GM23338 (cell line): ENCODE results near the gene AMDHD1. TPM values are rescaled to one million over a fixed set of nuclear protein-coding genes. Genes with fewer than 3 reads are reported as not detected.

ENCODE experiments used
- ATAC-seq: fragments of 200-7000 bp; cut with Tn5 transposase; 3 replicates; pipeline ENCODE4 v1.9.1; 2020
- DNase-seq: peaks from one replicate; pipeline ENCODE4 v3.0.0-alpha.2; 2015; ENCODE audit warnings: low spot score
- H2AFZ ChIP-seq: fragments of 200-600 bp; sonication (generic); 2 replicates; pipeline ENCODE4 v1.8.0; 2016; ENCODE audit warnings: antibody characterized with exemption, mild to moderate bottlenecking, moderate library complexity
- H3F3A ChIP-seq: fragments of 200-600 bp; sonication (generic); replicated peaks from 2 replicates; pipeline ENCODE4 v1.8.0; 2017; ENCODE audit warnings: antibody characterized with exemption, mixed run types, low read depth
- H3K27ac ChIP-seq: fragments of 200-600 bp; sonication (generic); 2 replicates; pipeline ENCODE4 v1.6.1; 2016; ENCODE audit warnings: low read depth
- H3K27me3 ChIP-seq: fragments of 200-600 bp; sonication (generic); 2 replicates; pipeline ENCODE4 v1.8.0; 2016; ENCODE audit warnings: mild to moderate bottlenecking, mixed run types, moderate library complexity; ENCODE audit not compliant: insufficient read depth
- H3K36me3 ChIP-seq: fragments of 200-600 bp; sonication (generic); 2 replicates; pipeline ENCODE4 v1.8.0; 2016; ENCODE audit warnings: mild to moderate bottlenecking; ENCODE audit not compliant: insufficient read depth
- H3K4me1 ChIP-seq: fragments of 200-600 bp; sonication (generic); 2 replicates; pipeline ENCODE4 v1.8.0; 2016; ENCODE audit warnings: mild to moderate bottlenecking, moderate library complexity; ENCODE audit not compliant: insufficient read depth
- H3K4me2 ChIP-seq: fragments of 200-600 bp; sonication (generic); 2 replicates; pipeline ENCODE4 v1.7.1; 2017; ENCODE audit warnings: mixed run types
- H3K4me3 ChIP-seq: fragments of 200-600 bp; sonication (generic); 2 replicates; pipeline ENCODE4 v1.6.1; 2016; ENCODE audit warnings: mixed run types
- H3K79me2 ChIP-seq: fragments of 200-600 bp; sonication (generic); replicated peaks from 2 replicates; pipeline ENCODE4 v1.8.0; 2017; ENCODE audit warnings: mild to moderate bottlenecking; ENCODE audit not compliant: insufficient read depth
- H3K9me2 ChIP-seq: fragments of 200-600 bp; sonication (generic); 2 replicates; pipeline ENCODE4 v1.8.0; 2017; ENCODE audit not compliant: insufficient read depth
- H4K20me1 ChIP-seq: fragments of 200-600 bp; sonication (generic); replicated peaks from 2 replicates; pipeline ENCODE4 v1.8.0; 2017; ENCODE audit warnings: mild to moderate bottlenecking; ENCODE audit not compliant: insufficient read depth
- H3K27ac Mint-ChIP-seq: 2 replicates; pipeline ENCODE4 v1.8.0; 2020; ENCODE audit warnings: inconsistent platforms, mild to moderate bottlenecking, moderate library complexity, mixed read lengths
- H3K27me3 Mint-ChIP-seq: 3 replicates; pipeline ENCODE4 v1.8.0; 2022; ENCODE audit warnings: low read depth, mild to moderate bottlenecking, moderate library complexity, mixed read lengths, inconsistent platforms; ENCODE audit not compliant: insufficient read depth, poor library complexity
- H3K36me3 Mint-ChIP-seq: 3 replicates; pipeline ENCODE4 v1.8.0; 2021; ENCODE audit warnings: low read depth, mild to moderate bottlenecking, inconsistent platforms, moderate library complexity, mixed read lengths
- H3K4me1 Mint-ChIP-seq: 3 replicates; pipeline ENCODE4 v1.8.0; 2020; ENCODE audit warnings: mild to moderate bottlenecking, inconsistent platforms, mixed read lengths
- H3K4me3 Mint-ChIP-seq: 3 replicates; pipeline ENCODE4 v1.8.0; 2021; ENCODE audit warnings: moderate library complexity, mild to moderate bottlenecking, inconsistent platforms, mixed read lengths
- H3K9me3 Mint-ChIP-seq: 3 replicates; pipeline ENCODE4 v1.8.0; 2020; ENCODE audit warnings: moderate library complexity, mild to moderate bottlenecking, inconsistent platforms, mixed read lengths
- EZH2phosphoT487 ChIP-seq: fragments of 200-600 bp; sonication (generic); IDR thresholded peaks from one replicate; pipeline ENCODE4 v1.8.1; 2018; ENCODE audit warnings: antibody characterized with exemption; ENCODE audit not compliant: unreplicated experiment
- JUNB ChIP-seq: IDR thresholded peaks from one replicate; pipeline ENCODE4 v1.6.1; 2016; ENCODE audit warnings: antibody characterized with exemption; ENCODE audit not compliant: unreplicated experiment
- NANOG ChIP-seq: IDR thresholded peaks from 2 replicates; pipeline ENCODE4 v1.6.1; 2016; ENCODE audit warnings: antibody characterized with exemption, borderline replicate concordance
- POLR2AphosphoS5 ChIP-seq: IDR thresholded peaks from 2 replicates; pipeline ENCODE4 v1.6.1; 2016; ENCODE audit warnings: antibody characterized with exemption, low read depth
- STAT1 ChIP-seq: IDR thresholded peaks from one replicate; pipeline ENCODE4 v1.6.1; 2016; ENCODE audit warnings: antibody characterized with exemption; ENCODE audit not compliant: unreplicated experiment
- ZNF114 ChIP-seq: fragments of 250-450 bp; sonication (Bioruptor Pico); IDR thresholded peaks from 2 replicates; pipeline ENCODE4 v1.5.0; 2020; ENCODE audit warnings: mild to moderate bottlenecking, moderate library complexity
- ZNF331 ChIP-seq: fragments of 250-450 bp; sonication (Bioruptor Pico); IDR thresholded peaks from 2 replicates; pipeline ENCODE4 v1.5.0; 2020; ENCODE audit warnings: low read depth, mild to moderate bottlenecking, moderate library complexity
- polyA plus RNA-seq: library from polyadenylated mRNA; unstranded; fragments of >200 nt; fragmentation: Nextera tagmentation; extraction: Ambion mirVana; gene quantifications from 2 replicates; pipeline ENCODE4 v1.2.1, GENCODE V29; 2016
- total RNA-seq: library from RNA; depleted of rRNA; stranded (reverse); fragments of >200 nt; shearing (Covaris generic); gene quantifications from 2 replicates; pipeline ENCODE4 v1.2.3, GENCODE V29; 2014
- TF ChIP-seq, protein P1 (sequence below), 2 experiments: fragments of 200-600 bp in 1 of 2; sonication (generic) in 1 of 2; conservative IDR thresholded peaks; 2 replicates each; pipeline versions ENCODE4 v1.5.1 to v1.6.1; 2016 to 2017; ENCODE audit warnings: antibody characterized with exemption in 2 of 2, low read depth in 2 of 2, mild to moderate bottlenecking in 2 of 2, moderate library complexity in 1 of 2
- TF ChIP-seq, protein P2 (sequence below): fragments of 250-450 bp; sonication (Bioruptor Pico); IDR thresholded peaks from 2 replicates; pipeline ENCODE4 v1.5.0; 2020; ENCODE audit warnings: mild to moderate bottlenecking, moderate library complexity
- TF ChIP-seq, protein P3 (sequence below): IDR thresholded peaks from 2 replicates; pipeline ENCODE4 v1.6.1; 2016; ENCODE audit warnings: antibody characterized with exemption

AMDHD1 gene
- total and polyA plus RNA-seq, 2 experiments from 2014 or later, result 0.21 to 0.24 TPM

DNA sequence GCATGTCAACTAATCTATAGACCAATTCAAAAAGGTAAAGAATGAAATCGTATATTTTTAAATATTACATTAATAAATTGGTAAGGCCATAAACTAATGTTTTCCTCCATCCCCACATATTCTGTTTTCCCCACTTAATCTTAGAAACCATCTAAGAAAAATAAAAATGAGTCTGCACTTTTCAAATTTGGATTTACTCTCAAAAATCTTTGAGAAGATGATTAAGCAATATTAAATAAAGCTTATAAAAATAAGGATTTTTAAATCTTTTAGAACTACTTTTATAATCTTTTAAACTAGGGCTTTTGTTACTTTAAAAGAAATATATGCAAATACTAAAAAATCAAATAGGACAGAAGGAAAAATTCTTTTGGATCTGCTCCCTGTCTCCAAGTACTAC lies 63.6 kb downstream of the AMDHD1 start:
- Histone ChIP-seq H3F3A (no peaks in the 10 kb centered on the region), H2AFZ (no peak overlapping the region), H3K27me3 (no peaks in the 10 kb centered on the region), H3K27ac (no peak overlapping the region), H4K20me1 (no peaks in the 10 kb centered on the region), H3K79me2 (no peaks in the 10 kb centered on the region), H3K9me2 (no peaks in the 10 kb centered on the region), H3K4me1 (no peaks in the 10 kb centered on the region), H3K36me3 (peaks cover 61% of the 10 kb centered on the region), H3K4me3 (no peak overlapping the region), H3K4me2 (no peak overlapping the region)
- Mint-ChIP-seq H3K9me3 (no peaks in the 10 kb centered on the region), H3K27ac (no peak overlapping the region), H3K36me3 (peaks cover 50% of the 10 kb centered on the region), H3K4me3 (no peak overlapping the region), H3K27me3 (no peaks in the 10 kb centered on the region), H3K4me1 (no peaks in the 10 kb centered on the region)
- TF ChIP-seq ZNF331 (CRISPR knock-in tag) (no peak), JUNB (no peak), NANOG (no peak), EZH2phosphoT487 (no peak), ZNF114 (no peak), POLR2AphosphoS5 (no peak), STAT1 (no peak)
- TF ChIP-seq, protein P1, sequence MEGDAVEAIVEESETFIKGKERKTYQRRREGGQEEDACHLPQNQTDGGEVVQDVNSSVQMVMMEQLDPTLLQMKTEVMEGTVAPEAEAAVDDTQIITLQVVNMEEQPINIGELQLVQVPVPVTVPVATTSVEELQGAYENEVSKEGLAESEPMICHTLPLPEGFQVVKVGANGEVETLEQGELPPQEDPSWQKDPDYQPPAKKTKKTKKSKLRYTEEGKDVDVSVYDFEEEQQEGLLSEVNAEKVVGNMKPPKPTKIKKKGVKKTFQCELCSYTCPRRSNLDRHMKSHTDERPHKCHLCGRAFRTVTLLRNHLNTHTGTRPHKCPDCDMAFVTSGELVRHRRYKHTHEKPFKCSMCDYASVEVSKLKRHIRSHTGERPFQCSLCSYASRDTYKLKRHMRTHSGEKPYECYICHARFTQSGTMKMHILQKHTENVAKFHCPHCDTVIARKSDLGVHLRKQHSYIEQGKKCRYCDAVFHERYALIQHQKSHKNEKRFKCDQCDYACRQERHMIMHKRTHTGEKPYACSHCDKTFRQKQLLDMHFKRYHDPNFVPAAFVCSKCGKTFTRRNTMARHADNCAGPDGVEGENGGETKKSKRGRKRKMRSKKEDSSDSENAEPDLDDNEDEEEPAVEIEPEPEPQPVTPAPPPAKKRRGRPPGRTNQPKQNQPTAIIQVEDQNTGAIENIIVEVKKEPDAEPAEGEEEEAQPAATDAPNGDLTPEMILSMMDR (conservative IDR thresholded peaks at IDR 0.05; ENCODE audit: low read depth in 2 of 2), result no peak
- TF ChIP-seq, protein P2, sequence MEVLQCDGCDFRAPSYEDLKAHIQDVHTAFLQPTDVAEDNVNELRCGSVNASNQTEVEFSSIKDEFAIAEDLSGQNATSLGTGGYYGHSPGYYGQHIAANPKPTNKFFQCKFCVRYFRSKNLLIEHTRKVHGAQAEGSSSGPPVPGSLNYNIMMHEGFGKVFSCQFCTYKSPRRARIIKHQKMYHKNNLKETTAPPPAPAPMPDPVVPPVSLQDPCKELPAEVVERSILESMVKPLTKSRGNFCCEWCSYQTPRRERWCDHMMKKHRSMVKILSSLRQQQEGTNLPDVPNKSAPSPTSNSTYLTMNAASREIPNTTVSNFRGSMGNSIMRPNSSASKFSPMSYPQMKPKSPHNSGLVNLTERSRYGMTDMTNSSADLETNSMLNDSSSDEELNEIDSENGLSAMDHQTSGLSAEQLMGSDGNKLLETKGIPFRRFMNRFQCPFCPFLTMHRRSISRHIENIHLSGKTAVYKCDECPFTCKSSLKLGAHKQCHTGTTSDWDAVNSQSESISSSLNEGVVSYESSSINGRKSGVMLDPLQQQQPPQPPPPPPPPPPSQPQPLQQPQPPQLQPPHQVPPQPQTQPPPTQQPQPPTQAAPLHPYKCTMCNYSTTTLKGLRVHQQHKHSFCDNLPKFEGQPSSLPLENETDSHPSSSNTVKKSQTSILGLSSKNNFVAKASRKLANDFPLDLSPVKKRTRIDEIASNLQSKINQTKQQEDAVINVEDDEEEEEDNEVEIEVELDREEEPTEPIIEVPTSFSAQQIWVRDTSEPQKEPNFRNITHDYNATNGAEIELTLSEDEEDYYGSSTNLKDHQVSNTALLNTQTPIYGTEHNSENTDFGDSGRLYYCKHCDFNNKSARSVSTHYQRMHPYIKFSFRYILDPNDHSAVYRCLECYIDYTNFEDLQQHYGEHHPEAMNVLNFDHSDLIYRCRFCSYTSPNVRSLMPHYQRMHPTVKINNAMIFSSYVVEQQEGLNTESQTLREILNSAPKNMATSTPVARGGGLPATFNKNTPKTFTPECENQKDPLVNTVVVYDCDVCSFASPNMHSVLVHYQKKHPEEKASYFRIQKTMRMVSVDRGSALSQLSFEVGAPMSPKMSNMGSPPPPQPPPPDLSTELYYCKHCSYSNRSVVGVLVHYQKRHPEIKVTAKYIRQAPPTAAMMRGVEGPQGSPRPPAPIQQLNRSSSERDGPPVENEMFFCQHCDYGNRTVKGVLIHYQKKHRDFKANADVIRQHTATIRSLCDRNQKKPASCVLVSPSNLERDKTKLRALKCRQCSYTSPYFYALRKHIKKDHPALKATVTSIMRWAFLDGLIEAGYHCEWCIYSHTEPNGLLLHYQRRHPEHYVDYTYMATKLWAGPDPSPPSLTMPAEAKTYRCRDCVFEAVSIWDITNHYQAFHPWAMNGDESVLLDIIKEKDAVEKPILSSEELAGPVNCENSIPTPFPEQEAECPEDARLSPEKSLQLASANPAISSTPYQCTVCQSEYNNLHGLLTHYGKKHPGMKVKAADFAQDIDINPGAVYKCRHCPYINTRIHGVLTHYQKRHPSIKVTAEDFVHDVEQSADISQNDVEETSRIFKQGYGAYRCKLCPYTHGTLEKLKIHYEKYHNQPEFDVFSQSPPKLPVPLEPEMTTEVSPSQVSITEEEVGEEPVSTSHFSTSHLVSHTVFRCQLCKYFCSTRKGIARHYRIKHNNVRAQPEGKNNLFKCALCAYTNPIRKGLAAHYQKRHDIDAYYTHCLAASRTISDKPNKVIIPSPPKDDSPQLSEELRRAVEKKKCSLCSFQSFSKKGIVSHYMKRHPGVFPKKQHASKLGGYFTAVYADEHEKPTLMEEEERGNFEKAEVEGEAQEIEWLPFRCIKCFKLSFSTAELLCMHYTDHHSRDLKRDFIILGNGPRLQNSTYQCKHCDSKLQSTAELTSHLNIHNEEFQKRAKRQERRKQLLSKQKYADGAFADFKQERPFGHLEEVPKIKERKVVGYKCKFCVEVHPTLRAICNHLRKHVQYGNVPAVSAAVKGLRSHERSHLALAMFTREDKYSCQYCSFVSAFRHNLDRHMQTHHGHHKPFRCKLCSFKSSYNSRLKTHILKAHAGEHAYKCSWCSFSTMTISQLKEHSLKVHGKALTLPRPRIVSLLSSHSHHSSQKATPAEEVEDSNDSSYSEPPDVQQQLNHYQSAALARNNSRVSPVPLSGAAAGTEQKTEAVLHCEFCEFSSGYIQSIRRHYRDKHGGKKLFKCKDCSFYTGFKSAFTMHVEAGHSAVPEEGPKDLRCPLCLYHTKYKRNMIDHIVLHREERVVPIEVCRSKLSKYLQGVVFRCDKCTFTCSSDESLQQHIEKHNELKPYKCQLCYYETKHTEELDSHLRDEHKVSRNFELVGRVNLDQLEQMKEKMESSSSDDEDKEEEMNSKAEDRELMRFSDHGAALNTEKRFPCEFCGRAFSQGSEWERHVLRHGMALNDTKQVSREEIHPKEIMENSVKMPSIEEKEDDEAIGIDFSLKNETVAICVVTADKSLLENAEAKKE (CRISPR knock-in tag), result no peak
- TF ChIP-seq, protein P3, sequence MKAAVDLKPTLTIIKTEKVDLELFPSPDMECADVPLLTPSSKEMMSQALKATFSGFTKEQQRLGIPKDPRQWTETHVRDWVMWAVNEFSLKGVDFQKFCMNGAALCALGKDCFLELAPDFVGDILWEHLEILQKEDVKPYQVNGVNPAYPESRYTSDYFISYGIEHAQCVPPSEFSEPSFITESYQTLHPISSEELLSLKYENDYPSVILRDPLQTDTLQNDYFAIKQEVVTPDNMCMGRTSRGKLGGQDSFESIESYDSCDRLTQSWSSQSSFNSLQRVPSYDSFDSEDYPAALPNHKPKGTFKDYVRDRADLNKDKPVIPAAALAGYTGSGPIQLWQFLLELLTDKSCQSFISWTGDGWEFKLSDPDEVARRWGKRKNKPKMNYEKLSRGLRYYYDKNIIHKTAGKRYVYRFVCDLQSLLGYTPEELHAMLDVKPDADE, result no peak
- ATAC-seq (no peak), DNase-seq (no peak)
